ENCODE data around the gene NBEAL2.

NBEAL2 gene

GRCh38 chr3:46974421-46975171 lies 4.9 kb upstream of the NBEAL2 start:
- H3K36me3 ChIP-seq (ENCODE audit: control insufficient read depth in 2 of 2, insufficient read depth in 1 of 2, low read length in 2 of 2) = peaks cover 0 to 27% of the 10 kb centered on the region in 2 experiments; a peak in 1 of 3 replicates
- no peaks in the 10 kb centered on the region for H3K9me3 ChIP-seq (ENCODE audit: control insufficient read depth, insufficient read depth, low read depth, low read length)
- H3K4me1 ChIP-seq (ENCODE audit: control insufficient read depth, insufficient read depth, low read length) = no peaks in the 10 kb centered on the region
- H3K4me3 ChIP-seq (ENCODE audit: low read depth, low read length) = no peak overlapping the region
- ChIA-PET POLR2A (no interaction called here), CTCF (interaction anchor here (0.6 kb wide), 1 partner anchor 18 kb away, joined by 5 read pairs; no protein-coding TSS in a partner anchor)
- TF ChIP-seq ZNF350 (tag by site-specific recombination; IDR thresholded peaks at IDR 0.05) (no peak), GLIS2 (tag by site-specific recombination; IDR thresholded peaks at IDR 0.05) (no peak), MEIS1 (CRISPR knock-in tag; IDR thresholded peaks at IDR 0.05; ENCODE audit: borderline replicate concordance) (no peak), EGR2 (tag by site-specific recombination; IDR thresholded peaks at IDR 0.05; ENCODE audit: low read depth) (no peak), ZNF449 (tag by site-specific recombination; IDR thresholded peaks at IDR 0.05) (no peak), ZNF155 (tag by site-specific recombination; IDR thresholded peaks at IDR 0.05) (no peak), ZNF600 (tag by site-specific recombination; IDR thresholded peaks at IDR 0.05) (no peak), ZNF214 (tag by site-specific recombination; IDR thresholded peaks at IDR 0.05; ENCODE audit: borderline replicate concordance) (no peak), ZNF112 (tag by site-specific recombination; IDR thresholded peaks at IDR 0.05) (no peak)
- TF ChIP-seq, protein P1, sequence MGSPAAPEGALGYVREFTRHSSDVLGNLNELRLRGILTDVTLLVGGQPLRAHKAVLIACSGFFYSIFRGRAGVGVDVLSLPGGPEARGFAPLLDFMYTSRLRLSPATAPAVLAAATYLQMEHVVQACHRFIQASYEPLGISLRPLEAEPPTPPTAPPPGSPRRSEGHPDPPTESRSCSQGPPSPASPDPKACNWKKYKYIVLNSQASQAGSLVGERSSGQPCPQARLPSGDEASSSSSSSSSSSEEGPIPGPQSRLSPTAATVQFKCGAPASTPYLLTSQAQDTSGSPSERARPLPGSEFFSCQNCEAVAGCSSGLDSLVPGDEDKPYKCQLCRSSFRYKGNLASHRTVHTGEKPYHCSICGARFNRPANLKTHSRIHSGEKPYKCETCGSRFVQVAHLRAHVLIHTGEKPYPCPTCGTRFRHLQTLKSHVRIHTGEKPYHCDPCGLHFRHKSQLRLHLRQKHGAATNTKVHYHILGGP (tag by site-specific recombination; IDR thresholded peaks at IDR 0.05) = no peak
- TF ChIP-seq, protein P2, sequence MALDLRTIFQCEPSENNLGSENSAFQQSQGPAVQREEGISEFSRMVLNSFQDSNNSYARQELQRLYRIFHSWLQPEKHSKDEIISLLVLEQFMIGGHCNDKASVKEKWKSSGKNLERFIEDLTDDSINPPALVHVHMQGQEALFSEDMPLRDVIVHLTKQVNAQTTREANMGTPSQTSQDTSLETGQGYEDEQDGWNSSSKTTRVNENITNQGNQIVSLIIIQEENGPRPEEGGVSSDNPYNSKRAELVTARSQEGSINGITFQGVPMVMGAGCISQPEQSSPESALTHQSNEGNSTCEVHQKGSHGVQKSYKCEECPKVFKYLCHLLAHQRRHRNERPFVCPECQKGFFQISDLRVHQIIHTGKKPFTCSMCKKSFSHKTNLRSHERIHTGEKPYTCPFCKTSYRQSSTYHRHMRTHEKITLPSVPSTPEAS (tag by site-specific recombination; IDR thresholded peaks at IDR 0.05) = no peak
- no peak overlapping the region for H3K27ac ChIP-seq (ENCODE audit: extremely low read depth, low read depth, low read length)

DNA sequence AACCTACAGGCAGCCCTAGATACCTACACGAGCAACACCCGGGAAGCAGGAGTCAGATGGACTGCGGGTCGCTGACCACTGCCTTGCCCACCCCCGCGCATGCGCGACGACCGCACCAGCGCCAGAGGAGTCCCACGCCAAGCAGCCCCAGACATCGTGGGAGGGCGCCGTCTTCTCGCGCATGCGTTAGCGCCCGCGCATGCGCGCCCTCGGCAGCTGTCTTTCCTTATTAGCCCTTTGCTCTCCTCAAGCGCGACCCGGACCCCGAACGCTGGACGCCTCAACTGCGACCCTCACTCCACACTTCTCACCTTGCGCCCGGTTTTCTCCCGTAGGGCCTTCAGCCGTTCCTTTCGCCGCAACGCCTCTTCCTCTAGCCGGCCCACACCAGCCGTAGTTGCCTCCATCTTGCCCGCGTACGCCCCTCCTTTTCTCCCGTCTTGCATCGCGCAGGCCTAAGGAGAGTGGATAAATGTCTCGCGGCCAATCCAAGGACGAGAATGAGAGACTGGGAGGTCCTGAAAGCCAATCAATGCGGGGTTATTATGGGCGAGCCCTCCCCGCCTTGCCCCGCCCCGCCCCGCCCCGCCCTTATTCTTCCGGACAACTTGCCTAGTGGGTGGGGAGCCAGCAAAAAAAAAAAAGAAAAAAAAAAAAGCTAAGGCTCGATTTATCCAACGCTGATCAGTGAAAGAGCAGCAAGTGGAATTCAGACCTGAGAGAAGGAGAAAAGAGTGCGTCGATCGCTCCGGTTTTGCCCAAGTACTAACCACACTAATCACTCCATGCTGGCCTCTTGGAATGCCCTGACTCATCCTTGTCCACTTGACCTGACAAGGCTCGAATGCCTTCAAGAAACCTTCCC lies 2.9 kb upstream of the NBEAL2 start, which contains the start of gene CCDC12:
Gene CCDC12, minus strand, starts transcription at position 420 of the 865 bp plus-strand sequence. Its CDS starts 13 bp downstream, at position 407.
- no peaks in the 10 kb centered on the region for H3K9me3 ChIP-seq (ENCODE audit: control insufficient read depth, insufficient read depth, low read depth, low read length)
- no peaks in the 10 kb centered on the region for H3K4me1 ChIP-seq (ENCODE audit: control insufficient read depth, insufficient read depth, low read length)
- H3K36me3 ChIP-seq (ENCODE audit: control insufficient read depth in 2 of 2, insufficient read depth in 1 of 2, low read length in 2 of 2) = peaks cover 0 to 14% of the 10 kb centered on the region in 2 experiments; a peak in 1 of 3 replicates
- ChIA-PET CTCF (interaction anchor here (0.7 to 1.4 kb wide), 4 partner anchors 22 to 110 kb away, joined by 3 to 4 read pairs (median 4); no protein-coding TSS in a partner anchor), POLR2A (interaction anchor here (0.6 to 1.7 kb wide), 12 partner anchors 9 to 1801 kb away, joined by 3 to 9 read pairs (median 4); partner anchors contain the start of gene SETD2)
- peak within 1 kb of the TSS; percentile 3; the same call in 1 of the 2 replicates for H3K27ac ChIP-seq (ENCODE audit: extremely low read depth, low read depth, low read length)
- H3K4me3 ChIP-seq (ENCODE audit: low read depth, low read length) = peak within 1 kb of the TSS; percentile 98
- TF ChIP-seq ZNF394 (tag by site-specific recombination; IDR thresholded peaks at IDR 0.05; ENCODE audit: borderline replicate concordance) (no peak), ZNF629 (tag by site-specific recombination; IDR thresholded peaks at IDR 0.05) (no peak), ZNF791 (tag by site-specific recombination; IDR thresholded peaks at IDR 0.05) (no peak), ZBTB21 (tag by site-specific recombination; IDR thresholded peaks at IDR 0.05) (no peak), ZNF423 (tag by site-specific recombination; IDR thresholded peaks at IDR 0.05) (no peak), ZNF280D (tag by site-specific recombination; IDR thresholded peaks at IDR 0.05) (no peak), ZNF521 (tag by site-specific recombination; IDR thresholded peaks at IDR 0.05) (no peak), ZNF837 (tag by site-specific recombination; IDR thresholded peaks at IDR 0.05) (no peak), HOXD13 (CRISPR knock-in tag; IDR thresholded peaks at IDR 0.05; ENCODE audit: borderline replicate concordance) (no peak), ZIC2 (tag by site-specific recombination; IDR thresholded peaks at IDR 0.05) (peak; percentile 18; the same call in 1 of the 2 replicates), KLF16 (tag by site-specific recombination; IDR thresholded peaks at IDR 0.05) (peak; percentile 68; the same call in 1 of the 2 replicates), ZBTB17 (tag by site-specific recombination; IDR thresholded peaks at IDR 0.05) (peak; percentile 97)
- TF ChIP-seq, protein P3, sequence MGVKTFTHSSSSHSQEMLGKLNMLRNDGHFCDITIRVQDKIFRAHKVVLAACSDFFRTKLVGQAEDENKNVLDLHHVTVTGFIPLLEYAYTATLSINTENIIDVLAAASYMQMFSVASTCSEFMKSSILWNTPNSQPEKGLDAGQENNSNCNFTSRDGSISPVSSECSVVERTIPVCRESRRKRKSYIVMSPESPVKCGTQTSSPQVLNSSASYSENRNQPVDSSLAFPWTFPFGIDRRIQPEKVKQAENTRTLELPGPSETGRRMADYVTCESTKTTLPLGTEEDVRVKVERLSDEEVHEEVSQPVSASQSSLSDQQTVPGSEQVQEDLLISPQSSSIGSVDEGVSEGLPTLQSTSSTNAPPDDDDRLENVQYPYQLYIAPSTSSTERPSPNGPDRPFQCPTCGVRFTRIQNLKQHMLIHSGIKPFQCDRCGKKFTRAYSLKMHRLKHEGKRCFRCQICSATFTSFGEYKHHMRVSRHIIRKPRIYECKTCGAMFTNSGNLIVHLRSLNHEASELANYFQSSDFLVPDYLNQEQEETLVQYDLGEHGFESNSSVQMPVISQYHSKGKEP (tag by site-specific recombination; IDR thresholded peaks at IDR 0.05) = no peak

Data from HEK293 (cell line).